ENCODE results near the gene TAF12. TPM values are rescaled to one million over a fixed set of nuclear protein-coding genes. Genes with fewer than 3 reads are reported as not detected.
"Not testable (repeated sequence)": the region's sequence is repeated elsewhere in the genome, so short reads cannot be mapped to it uniquely, and the experiment has no call there.

The TAF12 gene
- total and polyA plus RNA-seq, 3 experiments from 2014 or later = 37.8 to 50.4 (median 39.0) TPM

DNA sequence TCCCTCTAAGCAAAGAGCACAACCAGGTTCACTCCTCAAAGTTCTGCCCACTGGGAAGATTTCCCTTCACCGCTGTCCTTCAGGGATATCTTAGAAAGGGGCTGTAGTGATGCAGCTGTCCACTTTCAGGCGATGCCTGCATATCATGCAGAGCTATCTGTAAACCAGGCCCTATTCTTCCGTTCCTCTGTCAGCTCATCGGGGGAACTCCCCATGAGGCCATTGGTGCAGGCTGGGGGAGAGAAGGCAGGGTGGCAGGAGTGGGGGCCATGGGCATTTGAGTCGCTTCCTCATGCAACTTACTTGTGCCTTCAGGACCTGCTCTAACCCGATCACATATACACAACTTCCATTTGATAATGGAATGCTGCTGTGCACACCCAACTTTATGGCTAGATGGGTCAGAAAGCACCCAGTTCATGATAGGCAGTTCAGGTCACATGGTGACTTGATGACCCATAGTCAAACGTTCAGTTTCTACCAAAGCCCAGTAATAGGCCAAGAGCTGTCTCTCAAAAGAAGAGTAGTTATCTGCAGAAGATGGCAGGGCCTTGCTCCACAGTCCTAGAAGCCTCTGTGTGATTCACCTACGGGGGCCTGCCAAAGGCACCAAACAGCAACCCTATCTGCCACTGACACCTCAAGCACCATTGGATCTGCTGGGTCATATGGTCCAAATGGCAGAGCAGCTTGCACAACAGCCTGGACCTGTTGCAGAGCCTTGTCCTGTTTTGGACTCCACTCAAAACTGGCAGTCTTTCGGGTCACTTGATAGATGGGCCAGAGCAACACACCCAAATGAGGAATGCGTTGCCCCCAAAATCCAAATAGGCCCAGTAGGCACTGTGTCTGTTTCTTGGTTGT, 12.8 kb upstream of the TAF12 start:
- DNase-seq; H3K4me3 Mint-ChIP-seq; H3K36me3 Mint-ChIP-seq; H3K4me3 ChIP-seq (ENCODE audit: low read length); H3K9me3 Mint-ChIP-seq; H3K27me3 Mint-ChIP-seq; H3K27me3 ChIP-seq (ENCODE audit: insufficient read depth, low read length, poor library complexity, severe bottlenecking); POLR2A ChIA-PET; H3K9me3 ChIP-seq (ENCODE audit: low read length); H3K4me1 Mint-ChIP-seq; H3K36me3 ChIP-seq (ENCODE audit: insufficient read depth, low read length); H3K27ac ChIP-seq (ENCODE audit: low read depth, low read length); H3K4me1 ChIP-seq (ENCODE audit: insufficient read depth, low read length): not testable (repeated sequence)
- CTCF ChIA-PET = interaction anchor here (0.9 kb wide), 1 partner anchor 15 kb away, joined by 3 read pairs; no protein-coding TSS in a partner anchor
- H3K27ac Mint-ChIP-seq = peak overlapping the region in 3 of 8 donors; percentile 22 to 80 (median 46)

DNA sequence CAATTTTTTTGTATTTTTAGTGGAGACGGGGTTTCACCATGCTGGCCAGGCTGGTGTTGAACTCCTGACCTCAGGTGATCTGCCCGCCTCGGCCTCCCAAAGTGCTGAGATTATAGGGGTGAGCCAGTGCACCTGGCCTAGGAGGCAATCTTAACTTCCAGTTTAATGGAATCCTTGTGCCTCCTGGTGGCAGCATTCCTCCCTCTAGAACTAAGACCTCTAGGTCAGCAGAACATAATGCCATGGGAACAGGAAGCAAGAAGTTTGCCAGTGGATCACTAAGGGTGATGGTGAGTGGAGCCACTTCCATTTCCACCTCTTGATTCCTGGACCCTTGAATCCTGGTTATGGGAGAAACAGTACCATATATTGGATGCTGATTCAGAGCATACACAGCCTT, 11.0 kb upstream of the TAF12 start:
- POLR2A ChIA-PET = interaction anchor here (0.6 kb wide), 1 partner anchor 10 kb away, joined by 4 read pairs; no protein-coding TSS in a partner anchor
- not testable (repeated sequence) for H3K9me3 ChIP-seq (ENCODE audit: low read length); DNase-seq; H3K27me3 Mint-ChIP-seq; H3K27ac Mint-ChIP-seq; H3K4me1 ChIP-seq (ENCODE audit: insufficient read depth, low read length); H3K27me3 ChIP-seq (ENCODE audit: insufficient read depth, low read length, poor library complexity, severe bottlenecking); H3K4me3 ChIP-seq (ENCODE audit: low read length); H3K36me3 Mint-ChIP-seq; H3K4me1 Mint-ChIP-seq; H3K27ac ChIP-seq (ENCODE audit: low read depth, low read length); H3K36me3 ChIP-seq (ENCODE audit: insufficient read depth, low read length); H3K4me3 Mint-ChIP-seq; H3K9me3 Mint-ChIP-seq
- CTCF ChIA-PET = interaction anchor here (1.4 kb wide), 1 partner anchor 11 kb away, joined by 3 read pairs; no protein-coding TSS in a partner anchor

DNA sequence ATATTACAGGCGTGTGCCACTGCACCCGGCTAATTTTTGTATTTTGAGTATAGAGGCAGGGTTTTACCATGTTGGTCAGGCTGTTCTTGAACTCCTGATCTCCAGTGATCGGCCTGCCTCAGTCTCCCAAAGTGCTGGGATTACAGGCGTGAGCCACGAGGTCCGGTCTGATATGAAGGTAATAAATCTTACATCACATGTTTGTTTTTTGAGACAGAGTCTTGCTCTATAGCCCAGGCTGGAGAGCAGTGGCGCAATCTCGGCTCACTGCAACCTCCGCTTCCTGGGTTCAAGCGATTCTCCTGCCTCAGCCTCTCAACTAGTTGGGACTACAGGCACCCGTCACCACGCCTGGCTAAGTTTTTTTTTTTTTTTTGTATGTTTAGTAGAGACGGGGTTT, 10.2 kb upstream of the TAF12 start:
- CTCF ChIA-PET; H3K36me3 Mint-ChIP-seq; H3K27me3 ChIP-seq (ENCODE audit: insufficient read depth, low read length, poor library complexity, severe bottlenecking); H3K27ac Mint-ChIP-seq; H3K27ac ChIP-seq (ENCODE audit: low read depth, low read length); DNase-seq; H3K4me1 ChIP-seq (ENCODE audit: insufficient read depth, low read length); H3K4me3 ChIP-seq (ENCODE audit: low read length); H3K9me3 ChIP-seq (ENCODE audit: low read length); H3K9me3 Mint-ChIP-seq; H3K4me3 Mint-ChIP-seq; H3K27me3 Mint-ChIP-seq; H3K36me3 ChIP-seq (ENCODE audit: insufficient read depth, low read length): not testable (repeated sequence)
- H3K4me1 Mint-ChIP-seq = peaks cover 9 to 13% (median 12%) of the 10 kb centered on the region in 3 donors
- POLR2A ChIA-PET = interaction anchor here (0.9 kb wide), 1 partner anchor 15 kb away, joined by 3 read pairs; the partner anchor contains the start of gene GMEB1

DNA sequence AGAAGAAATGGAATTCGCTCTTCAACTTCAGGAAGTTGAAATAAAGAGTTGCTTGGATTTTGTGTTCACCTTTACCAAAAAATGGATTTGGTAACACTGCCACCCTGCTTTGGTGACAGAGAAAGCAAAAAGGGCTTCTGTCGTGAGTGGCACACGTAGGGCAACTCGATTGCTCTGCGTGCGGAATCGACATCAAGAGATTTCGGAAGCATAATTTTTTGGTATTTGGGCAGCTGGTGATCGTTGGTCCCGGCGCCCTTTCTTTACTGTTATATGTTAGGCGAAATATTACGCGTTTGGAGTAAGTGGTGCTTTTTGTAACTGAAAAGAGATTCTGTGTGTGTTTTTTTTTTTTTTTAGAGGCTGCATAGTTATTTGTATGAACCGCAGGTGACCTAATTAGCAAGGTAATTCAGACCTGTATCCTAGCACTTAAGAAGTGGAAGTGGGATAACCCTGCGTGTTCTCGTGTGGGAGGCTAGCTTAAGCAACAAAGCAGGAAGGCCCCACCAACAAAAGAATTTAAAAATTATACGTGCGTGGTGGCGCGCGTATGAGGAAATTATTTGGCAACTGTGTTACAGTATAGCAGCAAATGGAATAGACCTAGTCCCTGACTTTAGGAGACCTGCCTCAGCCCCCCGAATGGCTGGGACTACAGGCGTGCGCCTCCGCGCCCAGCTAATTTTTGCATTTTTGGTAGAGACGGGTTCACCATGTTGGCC, 5.8 kb upstream of the TAF12 start, which contains the start of gene RNU11:
Gene RNU11 (plus strand): TSS at position 127 of the 725 bp plus-strand sequence.
- Mint-ChIP-seq H3K9me3 (no peaks in the 10 kb centered on the region), H3K36me3 (no peaks in the 10 kb centered on the region), H3K27me3 (peaks cover 0 to 6% of the 10 kb centered on the region in 2 donors), H3K4me1 (peaks cover 24 to 37% (median 33%) of the 10 kb centered on the region in 3 donors), H3K4me3 (peak within 1 kb of the TSS; percentile 79 to 92 (median 90)), H3K27ac (peak within 1 kb of the TSS; percentile 95 to 100 (median 99))
- no peaks in the 10 kb centered on the region for H3K27me3 ChIP-seq (ENCODE audit: insufficient read depth, low read length, poor library complexity, severe bottlenecking)
- H3K27ac ChIP-seq (ENCODE audit: low read depth, low read length) = peak within 1 kb of the TSS; percentile 99
- H3K36me3 ChIP-seq (ENCODE audit: insufficient read depth, low read length) = no peaks in the 10 kb centered on the region
- DNase-seq = peak; percentile 75 to 94 (median 93)
- POLR2A ChIA-PET = interaction anchor here (0.5 to 2.3 kb wide), 20 partner anchors 12 to 535 kb away, joined by 3 to 83 read pairs (median 4); partner anchors contain the start of genes GMEB1, MED18, SRSF4 and TRNAU1AP
- no peaks in the 10 kb centered on the region for H3K9me3 ChIP-seq (ENCODE audit: low read length)
- peaks cover 30% of the 10 kb centered on the region for H3K4me1 ChIP-seq (ENCODE audit: insufficient read depth, low read length)
- CTCF ChIA-PET = interaction anchor here (1.2 to 2.7 kb wide), 5 partner anchors 20 to 88 kb away, joined by 3 to 14 read pairs (median 7); partner anchors contain the start of genes GMEB1 and YTHDF2
- peak within 1 kb of the TSS; percentile 89 for H3K4me3 ChIP-seq (ENCODE audit: low read length)

DNA sequence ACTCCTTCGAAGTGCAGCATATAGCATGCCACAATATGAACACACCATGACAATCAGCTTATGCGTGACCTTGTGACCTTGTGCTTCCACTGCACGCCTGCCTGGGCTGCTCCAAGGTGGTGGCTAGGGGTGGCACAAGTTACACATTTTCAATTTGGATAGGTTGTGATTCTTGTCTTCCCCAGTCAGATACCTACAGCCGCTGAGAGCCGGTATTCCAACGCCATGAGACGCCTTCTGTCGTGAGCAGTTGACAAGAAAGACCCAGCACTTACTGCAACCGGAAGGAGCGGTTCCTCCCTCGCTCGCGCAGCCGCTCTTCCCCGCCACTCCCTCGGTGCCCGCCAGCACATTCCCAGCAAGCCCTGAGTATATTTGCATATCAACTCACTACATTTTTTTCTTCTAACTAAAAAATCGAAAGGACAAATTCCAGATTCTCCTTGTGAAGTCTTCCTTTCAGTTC, 5.2 kb upstream of the TAF12 start:
- Histone ChIP-seq H3K36me3 (ENCODE audit: insufficient read depth, low read length) (no peaks in the 10 kb centered on the region), H3K4me1 (ENCODE audit: insufficient read depth, low read length) (peaks cover 30% of the 10 kb centered on the region), H3K9me3 (ENCODE audit: low read length) (no peaks in the 10 kb centered on the region), H3K27ac (ENCODE audit: low read depth, low read length) (peak overlapping the region; percentile 99), H3K4me3 (ENCODE audit: low read length) (peak overlapping the region; percentile 89), H3K27me3 (ENCODE audit: insufficient read depth, low read length, poor library complexity, severe bottlenecking) (no peaks in the 10 kb centered on the region)
- Mint-ChIP-seq H3K27ac (peak overlapping the region; percentile 95 to 100 (median 99)), H3K36me3 (peaks cover 0 to 5% (median 0%) of the 10 kb centered on the region in 3 donors), H3K4me1 (peaks cover 29 to 43% (median 37%) of the 10 kb centered on the region in 3 donors), H3K27me3 (peaks cover 0 to 10% of the 10 kb centered on the region in 2 donors), H3K9me3 (no peaks in the 10 kb centered on the region), H3K4me3 (peak overlapping the region; percentile 79 to 92 (median 90))
- ChIA-PET POLR2A (interaction anchor here (0.6 to 2.3 kb wide), 17 partner anchors 17 to 535 kb away, joined by 3 to 83 read pairs (median 4); partner anchors contain the start of genes GMEB1, MED18, SRSF4 and TRNAU1AP), CTCF (interaction anchor here (1.2 to 2.7 kb wide), 5 partner anchors 20 to 89 kb away, joined by 3 to 14 read pairs (median 7); partner anchors contain the start of genes GMEB1 and YTHDF2)
- DNase-seq = peak; percentile 82 to 95 (median 94)

DNA sequence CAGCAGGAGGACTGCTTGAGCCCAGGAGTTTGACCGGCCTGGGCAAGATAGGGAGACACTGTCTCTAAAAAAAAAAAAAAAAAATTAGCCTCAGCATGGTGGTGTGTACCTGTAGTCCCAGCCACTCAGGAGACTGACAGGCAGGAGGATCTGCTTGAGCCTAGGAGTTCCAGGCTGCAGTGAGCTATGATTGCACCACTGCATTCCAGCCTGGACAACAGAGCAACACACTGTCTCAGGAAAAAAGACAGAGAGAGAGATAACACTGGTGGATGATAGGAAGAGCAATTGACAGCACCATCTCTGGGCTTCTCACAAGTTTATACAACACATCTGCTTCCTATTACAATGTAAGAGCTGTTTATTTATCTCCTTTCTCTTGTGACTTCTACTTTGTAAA, 3.2 kb upstream of the TAF12 start:
- peaks cover 0 to 10% of the 10 kb centered on the region in 2 donors for H3K27me3 Mint-ChIP-seq
- H3K27me3 ChIP-seq (ENCODE audit: insufficient read depth, low read length, poor library complexity, severe bottlenecking) = no peaks in the 10 kb centered on the region
- ChIA-PET CTCF (interaction anchor here (1.5 to 4.0 kb wide), 2 partner anchors 22 to 91 kb away, joined by 6 to 31 read pairs; partner anchors contain the start of genes GMEB1 and YTHDF2), POLR2A (interaction anchor here (0.7 to 1.2 kb wide), 3 partner anchors 35 to 91 kb away, joined by 3 read pairs; partner anchors contain the start of gene YTHDF2)
- H3K36me3 Mint-ChIP-seq = peaks cover 0 to 13% (median 0%) of the 10 kb centered on the region in 3 donors
- peak overlapping the region in 2 of 7 donors; percentile 36 to 40 for H3K4me3 Mint-ChIP-seq
- peaks cover 46 to 63% (median 56%) of the 10 kb centered on the region in 3 donors for H3K4me1 Mint-ChIP-seq
- H3K4me1 ChIP-seq (ENCODE audit: insufficient read depth, low read length) = peaks cover 41% of the 10 kb centered on the region
- no peaks in the 10 kb centered on the region for H3K9me3 ChIP-seq (ENCODE audit: low read length)
- H3K36me3 ChIP-seq (ENCODE audit: insufficient read depth, low read length) = no peaks in the 10 kb centered on the region
- H3K27ac Mint-ChIP-seq = peak overlapping the region in 4 of 8 donors; percentile 35 to 81 (median 72)
- no peaks in the 10 kb centered on the region for H3K9me3 Mint-ChIP-seq
- DNase-seq = no peak
- H3K27ac ChIP-seq (ENCODE audit: low read depth, low read length) = peak overlapping the region; percentile 18
- H3K4me3 ChIP-seq (ENCODE audit: low read length) = no peak overlapping the region

DNA sequence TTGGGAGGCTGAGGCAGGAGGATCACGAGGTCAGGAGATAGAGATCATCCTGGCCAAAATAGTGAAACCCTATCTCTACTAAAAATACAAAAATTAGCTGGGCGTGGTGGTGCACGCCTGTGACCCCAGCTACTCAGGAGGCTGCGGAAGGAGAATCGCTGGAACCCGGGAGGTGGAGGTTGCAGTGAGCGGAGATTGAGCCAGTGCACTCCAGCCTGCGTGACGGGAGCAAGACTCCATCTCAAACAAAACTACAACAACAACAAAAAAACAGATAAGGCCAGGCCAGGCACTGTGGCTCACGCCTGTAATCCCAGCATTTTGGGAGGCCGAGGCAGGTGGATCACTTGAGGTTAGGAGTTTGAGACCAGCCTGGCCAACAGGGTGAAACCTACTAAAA, 2.5 kb upstream of the TAF12 start:
- not testable (repeated sequence) for H3K4me3 ChIP-seq (ENCODE audit: low read length); H3K9me3 ChIP-seq (ENCODE audit: low read length); H3K9me3 Mint-ChIP-seq; H3K36me3 ChIP-seq (ENCODE audit: insufficient read depth, low read length); H3K4me3 Mint-ChIP-seq; H3K27me3 ChIP-seq (ENCODE audit: insufficient read depth, low read length, poor library complexity, severe bottlenecking); H3K27ac ChIP-seq (ENCODE audit: low read depth, low read length); DNase-seq
- CTCF ChIA-PET = interaction anchor here (1.5 to 4.0 kb wide), 2 partner anchors 22 to 91 kb away, joined by 6 to 31 read pairs; partner anchors contain the start of genes GMEB1 and YTHDF2
- Mint-ChIP-seq H3K36me3 (peaks cover 0 to 13% (median 0%) of the 10 kb centered on the region in 3 donors), H3K27me3 (peaks cover 0 to 10% of the 10 kb centered on the region in 2 donors), H3K27ac (peak overlapping the region in 2 of 8 donors; percentile 47 to 73), H3K4me1 (peaks cover 51 to 69% (median 63%) of the 10 kb centered on the region in 3 donors)
- POLR2A ChIA-PET = interaction anchor here (0.6 to 0.7 kb wide), 2 partner anchors 55 to 80 kb away, joined by 3 to 6 read pairs; no protein-coding TSS in a partner anchor
- peaks cover 47% of the 10 kb centered on the region for H3K4me1 ChIP-seq (ENCODE audit: insufficient read depth, low read length)
